WTC11 (cell line): ENCODE measurements around the gene MAN2B2. TPM values are rescaled to one million over a fixed set of nuclear protein-coding genes. Genes with fewer than 3 reads are reported as not detected.
A peak's percentile ranks its signal among the peaks of the same experiment; 100 is the strongest.

Experiments used
- AFF4 ChIP-seq: sonication (generic); formaldehyde crosslinking; IDR thresholded peaks from 2 replicates; pipeline ENCODE4 v1.8.1; 2023; ENCODE audit warnings: mild to moderate bottlenecking, missing genetic modification reagents, borderline replicate concordance
- CREB1 ChIP-seq: sonication (generic); formaldehyde crosslinking; IDR thresholded peaks from 2 replicates; pipeline ENCODE4 v1.8.0; 2023; ENCODE audit warnings: mild to moderate bottlenecking, missing genetic modification reagents
- CTCF ChIP-seq: fragments of 200-600 bp; IDR thresholded peaks from 2 replicates; pipeline ENCODE4 v1.8.0; 2022; ENCODE audit warnings: antibody characterized with exemption
- ELF4 ChIP-seq: sonication (generic); formaldehyde crosslinking; IDR thresholded peaks from 2 replicates; pipeline ENCODE4 v1.8.1; 2022; ENCODE audit warnings: low read depth, mild to moderate bottlenecking, moderate library complexity, missing genetic modification reagents
- ETV6 ChIP-seq: sonication (generic); formaldehyde crosslinking; IDR thresholded peaks from 2 replicates; pipeline ENCODE4 v1.8.1; 2022; ENCODE audit warnings: mild to moderate bottlenecking, missing genetic modification reagents
- FOXK1 ChIP-seq: sonication (generic); formaldehyde crosslinking; IDR thresholded peaks from 2 replicates; pipeline ENCODE4 v1.8.0; 2022; ENCODE audit warnings: mild to moderate bottlenecking, moderate library complexity, missing genetic modification reagents
- FOXP1 ChIP-seq: sonication (generic); formaldehyde crosslinking; IDR thresholded peaks from 2 replicates; pipeline ENCODE4 v1.8.0; 2022; ENCODE audit warnings: missing genetic modification reagents, mild to moderate bottlenecking, moderate library complexity, borderline replicate concordance
- FOXP4 ChIP-seq: sonication (generic); formaldehyde crosslinking; IDR thresholded peaks from 2 replicates; pipeline ENCODE4 v1.8.0; 2022; ENCODE audit warnings: mild to moderate bottlenecking, missing genetic modification reagents
- JAZF1 ChIP-seq: fragments of 250-450 bp; sonication (Bioruptor Pico); IDR thresholded peaks from 2 replicates; pipeline ENCODE4 v1.9.0; 2021; ENCODE audit warnings: moderate library complexity, mild to moderate bottlenecking, inconsistent platforms
- MXD4 ChIP-seq: fragments of 250-450 bp; sonication (Bioruptor Pico); IDR thresholded peaks from 2 replicates; pipeline ENCODE4 v1.8.0; 2021; ENCODE audit warnings: mild to moderate bottlenecking, moderate library complexity, borderline replicate concordance
- NFATC4 ChIP-seq: fragments of 250-450 bp; sonication (Bioruptor Pico); IDR thresholded peaks from 2 replicates; pipeline ENCODE4 v1.9.0; 2021; ENCODE audit warnings: mild to moderate bottlenecking
- NR3C1 ChIP-seq: sonication (generic); formaldehyde crosslinking; conservative IDR thresholded peaks from 2 replicates; pipeline ENCODE4 v1.8.1; 2023; ENCODE audit warnings: low read depth, mild to moderate bottlenecking, missing genetic modification reagents
- SMAD3 ChIP-seq: sonication (generic); formaldehyde crosslinking; IDR thresholded peaks from 2 replicates; pipeline ENCODE4 v1.8.0; 2022; ENCODE audit warnings: missing genetic modification reagents, mild to moderate bottlenecking, borderline replicate concordance
- SMAD4 ChIP-seq: sonication (generic); formaldehyde crosslinking; IDR thresholded peaks from 2 replicates; pipeline ENCODE4 v1.8.0; 2022; ENCODE audit warnings: mild to moderate bottlenecking, missing genetic modification reagents
- SP1 ChIP-seq: sonication (generic); formaldehyde crosslinking; conservative IDR thresholded peaks from 2 replicates; pipeline ENCODE4 v1.8.1; 2022; ENCODE audit warnings: missing genetic modification reagents
- TCF7 ChIP-seq: sonication (generic); formaldehyde crosslinking; IDR thresholded peaks from 2 replicates; pipeline ENCODE4 v1.8.0; 2022; ENCODE audit warnings: mild to moderate bottlenecking, low read depth, missing genetic modification reagents, moderate library complexity
- TEAD1 ChIP-seq: sonication (generic); formaldehyde crosslinking; IDR thresholded peaks from 2 replicates; pipeline ENCODE4 v1.8.0; 2022; ENCODE audit warnings: mild to moderate bottlenecking, missing genetic modification reagents
- TEAD4 ChIP-seq: sonication (generic); formaldehyde crosslinking; IDR thresholded peaks from 2 replicates; pipeline ENCODE4 v1.8.0; 2022; ENCODE audit warnings: mild to moderate bottlenecking, missing genetic modification reagents
- USF2 ChIP-seq: sonication (generic); formaldehyde crosslinking; IDR thresholded peaks from 2 replicates; pipeline ENCODE4 v1.8.1; 2023; ENCODE audit warnings: mild to moderate bottlenecking, missing genetic modification reagents, moderate library complexity
- ZNF138 ChIP-seq: sonication (generic); formaldehyde crosslinking; conservative IDR thresholded peaks from 2 replicates; pipeline ENCODE4 v1.8.1; 2022; ENCODE audit warnings: mild to moderate bottlenecking, moderate library complexity, missing genetic modification reagents
- ZNF219 ChIP-seq: sonication (generic); formaldehyde crosslinking; IDR thresholded peaks from 2 replicates; pipeline ENCODE4 v1.8.0; 2023; ENCODE audit warnings: missing genetic modification reagents, mild to moderate bottlenecking, borderline replicate concordance
- ZNF281 ChIP-seq: sonication (generic); formaldehyde crosslinking; IDR thresholded peaks from 2 replicates; pipeline ENCODE4 v1.8.0; 2023; ENCODE audit warnings: mild to moderate bottlenecking, missing genetic modification reagents
- ZNF512 ChIP-seq: sonication (generic); formaldehyde crosslinking; IDR thresholded peaks from 2 replicates; pipeline ENCODE4 v1.8.1; 2022; ENCODE audit warnings: missing genetic modification reagents, borderline replicate concordance
- ZNF671 ChIP-seq: fragments of 250-450 bp; sonication (Bioruptor Pico); IDR thresholded peaks from 2 replicates; pipeline ENCODE4 v1.8.0; 2021; ENCODE audit warnings: mild to moderate bottlenecking
- total RNA-seq: library from RNA; stranded (reverse); gene quantifications from 3 replicates; pipeline ENCODE4 v1.2.3, GENCODE V29; 2021

The MAN2B2 gene
- total RNA-seq, 1 experiment from 2014 or later = 6.3 TPM

- no peak for TF ChIP-seq MXD4 (CRISPR knock-in tag)
- no peak for TF ChIP-seq JAZF1 (CRISPR knock-in tag)
- TF ChIP-seq ZNF281 (CRISPR knock-in tag) = 0 out of 2 replicates have a peak, but pooled peaks have one; percentile 45
- no peak for TF ChIP-seq TCF7 (CRISPR knock-in tag)
- no peak for TF ChIP-seq ZNF138 (CRISPR knock-in tag)
- TF ChIP-seq TEAD4 (CRISPR knock-in tag) = peak; percentile 11; the same call in 1 of the 2 replicates
- TF ChIP-seq USF2 (CRISPR knock-in tag) = peak; percentile 51; the same call in 1 of the 2 replicates
- no peak for TF ChIP-seq ZNF219
- no peak for TF ChIP-seq AFF4 (CRISPR knock-in tag)
- TF ChIP-seq FOXK1 = no peak
- no peak for TF ChIP-seq NR3C1 (CRISPR knock-in tag)
- peak; percentile 96 for TF ChIP-seq CTCF
- no peak for TF ChIP-seq SMAD4 (CRISPR knock-in tag)
- 0 out of 2 replicates have a peak, but pooled peaks have one; percentile 24 for TF ChIP-seq SP1 (CRISPR knock-in tag)
- no peak for TF ChIP-seq CREB1 (CRISPR knock-in tag)
- peak; percentile 74; the same call in 1 of the 2 replicates for TF ChIP-seq SMAD3
- TF ChIP-seq ELF4 (CRISPR knock-in tag) = no peak
- peak; percentile 85; the same call in 1 of the 2 replicates for TF ChIP-seq FOXP4
- no peak for TF ChIP-seq NFATC4
- peak; percentile 87 for TF ChIP-seq ETV6 (CRISPR knock-in tag)
- TF ChIP-seq TEAD1 (CRISPR knock-in tag) = 0 out of 2 replicates have a peak, but pooled peaks have one; percentile 58
- TF ChIP-seq ZNF512 = no peak
- TF ChIP-seq ZNF671 (CRISPR knock-in tag) = no peak
- peak; percentile 43; the same call in 1 of the 2 replicates for TF ChIP-seq FOXP1 (CRISPR knock-in tag)
These were observed 28.1 kb upstream of the MAN2B2 start (continued) for GRCh38 chr4:6546681-6547447.
